Ammon's horn (tissue), 1 donor: ENCODE data around the gene GRM7.

Experiments used
- DNase-seq: peaks from one replicate; pipeline ENCODE4 v3.0.0-alpha.2; 2016; ENCODE audit warnings: low spot score

GRM7 gene

GRCh38 chr3:7581831-7582230 is 720.9 kb downstream of the GRM7 start:
- no peak for DNase-seq

GRCh38 chr3:7585052-7585451 is 724.1 kb downstream of the GRM7 start:
- DNase-seq, result no peak

- DNase-seq, result no peak
These were observed 727.3 kb downstream of the GRM7 start for GRCh38 chr3:7588236-7588635.

GRCh38 chr3:7589526-7589925 is 728.6 kb downstream of the GRM7 start:
- no peak for DNase-seq

DNA sequence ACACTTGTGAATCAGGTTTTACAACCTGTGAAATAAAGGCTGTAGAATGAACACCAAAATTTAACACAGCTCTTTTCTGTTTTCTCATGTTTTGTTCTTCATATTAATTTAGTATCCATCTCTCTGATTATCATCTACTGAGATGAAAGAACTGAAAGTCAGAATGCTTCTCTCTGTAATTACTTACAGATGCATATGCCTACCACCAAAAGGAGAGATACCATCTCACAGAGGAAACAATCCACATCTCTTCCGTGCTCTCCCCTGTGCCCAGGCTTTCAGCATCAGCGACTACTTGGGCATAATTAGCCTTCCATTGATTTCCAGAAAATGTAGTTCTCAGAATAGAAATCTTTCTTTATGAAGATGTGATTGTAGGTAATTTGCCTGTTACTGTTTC is 741.4 kb downstream of the GRM7 start:
- DNase-seq, result no peak

- no peak for DNase-seq
These were observed 746.2 kb downstream of the GRM7 start for GRCh38 chr3:7607083-7607482.

DNA sequence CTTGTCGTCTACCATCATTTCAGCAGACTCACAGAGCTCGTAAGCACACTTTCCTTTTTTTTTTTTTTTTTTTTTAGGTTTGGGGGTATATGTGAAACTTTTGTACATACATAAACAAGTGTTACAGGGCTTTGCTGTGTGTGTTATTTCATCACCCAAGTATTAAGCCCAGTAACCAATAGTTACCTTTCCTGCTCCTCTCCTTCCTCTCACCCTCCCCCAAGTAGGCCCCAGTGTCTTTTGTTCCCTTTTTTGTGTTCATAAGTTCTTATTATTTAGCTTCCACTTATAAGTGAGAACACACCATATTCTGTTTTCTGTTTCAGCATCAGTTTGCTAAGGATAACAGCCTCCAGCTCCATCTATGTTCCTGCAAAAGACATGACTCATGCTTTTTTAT is 746.8 kb downstream of the GRM7 start:
- no peak for DNase-seq

GRCh38 chr3:7610634-7611033 is 749.7 kb downstream of the GRM7 start:
- DNase-seq, result no peak

GRCh38 chr3:7615043-7615442 is 754.1 kb downstream of the GRM7 start:
- no peak for DNase-seq

- no peak for DNase-seq
These were observed 757.7 kb downstream of the GRM7 start for GRCh38 chr3:7618606-7619005.

- DNase-seq, result no peak
These were observed 759.5 kb downstream of the GRM7 start for GRCh38 chr3:7620401-7620800.

DNA sequence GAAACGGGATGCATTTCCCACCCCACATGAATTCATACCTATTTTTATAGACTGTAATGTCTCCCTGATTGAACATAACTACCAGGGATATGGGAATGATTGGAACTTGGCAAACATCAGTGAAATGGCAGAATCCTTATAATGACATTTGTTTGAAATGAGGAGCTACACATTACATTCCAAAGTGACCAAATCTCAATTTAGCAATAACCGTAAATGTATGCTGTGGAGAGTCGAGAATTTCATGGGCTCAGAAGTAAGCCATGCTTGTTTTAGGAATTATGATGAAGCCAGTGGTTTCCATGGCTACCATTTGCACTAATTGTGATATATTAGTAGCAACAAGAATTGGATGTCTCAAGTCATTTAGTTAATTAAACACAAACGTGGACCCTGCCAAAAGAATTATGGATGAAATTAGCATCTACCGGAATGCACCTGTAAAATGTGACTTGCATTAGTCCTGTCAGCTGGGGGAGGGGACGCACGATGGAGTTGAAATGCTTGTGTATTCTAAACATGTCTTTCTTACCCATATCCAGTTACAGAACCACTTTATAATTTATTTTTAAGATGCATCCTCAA is 760.2 kb downstream of the GRM7 start:
- no peak for DNase-seq

GRCh38 chr3:7621651-7622050 is 760.7 kb downstream of the GRM7 start:
- no peak for DNase-seq

DNA sequence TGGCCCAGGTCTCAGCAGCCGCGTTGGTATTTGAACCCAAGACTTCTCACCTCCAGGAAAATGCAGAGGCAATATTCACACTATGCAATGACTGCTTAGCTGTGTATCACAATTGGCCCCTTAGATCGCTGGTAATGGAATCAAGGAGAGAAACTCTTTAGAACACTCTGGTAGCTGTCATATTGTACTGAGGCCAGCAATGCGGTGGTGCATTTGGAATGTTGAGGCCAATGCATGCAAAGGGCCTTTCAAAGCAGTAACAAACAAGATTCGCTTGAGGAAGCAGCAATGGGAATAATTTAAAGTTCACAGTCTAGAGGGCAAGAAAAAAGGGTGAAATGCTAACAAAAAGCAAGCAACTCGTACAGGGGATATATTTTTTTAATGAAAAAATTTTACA is 764.1 kb downstream of the GRM7 start:
- DNase-seq, result no peak

- no peak for DNase-seq
These were observed 769.5 kb downstream of the GRM7 start for GRCh38 chr3:7630351-7630911.

DNA sequence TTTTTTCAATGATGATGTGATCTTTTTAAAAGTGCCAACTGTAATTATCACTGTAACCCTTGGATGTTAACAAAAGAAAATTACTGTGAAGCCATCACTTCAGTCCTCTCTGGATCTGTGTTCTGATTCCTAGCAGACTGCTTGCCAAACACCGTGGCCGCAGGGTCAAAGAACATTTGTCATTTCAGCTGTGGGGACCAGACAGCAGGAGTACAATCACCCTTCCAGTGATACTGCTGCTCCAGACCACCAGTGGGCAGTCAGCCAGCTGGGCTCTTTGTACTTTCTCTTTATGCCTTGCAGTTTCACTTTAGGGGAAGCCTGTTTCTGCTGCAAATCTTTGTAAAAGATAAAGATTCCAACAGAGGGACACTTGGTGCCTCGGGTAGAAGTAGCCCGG is 770.0 kb downstream of the GRM7 start:
- peak; percentile 35 for DNase-seq

GRCh38 chr3:7632305-7632704 is 771.4 kb downstream of the GRM7 start:
- DNase-seq, result no peak

DNA sequence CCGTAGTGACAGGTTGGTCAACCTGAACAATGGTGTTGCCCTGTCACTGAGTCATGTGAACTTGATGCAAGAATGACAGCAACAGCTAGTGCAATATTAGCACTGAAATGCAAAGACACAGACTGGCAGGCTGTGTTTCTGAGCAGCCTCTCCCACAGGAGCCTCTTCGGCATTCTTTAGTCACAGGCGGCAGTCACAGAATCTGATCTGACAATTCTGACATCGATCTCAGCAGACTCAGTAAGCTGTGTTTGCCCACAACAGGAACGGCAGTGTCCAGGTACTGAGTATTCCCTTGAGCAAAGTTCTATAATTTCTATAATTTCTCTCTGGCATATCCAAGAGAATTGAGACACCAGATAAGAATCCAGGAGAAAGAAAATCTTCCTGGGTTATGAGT is 776.8 kb downstream of the GRM7 start:
- DNase-seq, result no peak

- no peak for DNase-seq
These were observed 777.2 kb downstream of the GRM7 start for GRCh38 chr3:7638103-7638502.

DNA sequence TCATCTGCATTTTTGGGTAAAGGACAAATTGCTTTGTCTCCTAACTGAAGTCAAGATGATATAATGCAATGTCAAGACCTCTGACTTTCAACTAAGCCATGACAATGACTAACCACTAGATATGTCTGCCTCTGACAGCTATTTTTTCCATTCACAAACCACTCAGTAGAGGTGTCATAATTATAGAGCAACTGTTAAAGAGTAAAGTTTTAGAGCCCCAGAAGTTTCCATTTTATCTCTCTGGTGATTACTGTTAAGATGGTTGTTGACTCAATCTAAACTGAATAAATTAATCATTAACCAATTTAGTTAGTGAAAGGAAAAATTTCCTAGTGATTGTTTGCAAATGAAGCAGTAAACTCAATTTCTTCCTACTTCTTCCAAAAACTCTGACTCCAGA is 779.9 kb downstream of the GRM7 start:
- no peak for DNase-seq

DNA sequence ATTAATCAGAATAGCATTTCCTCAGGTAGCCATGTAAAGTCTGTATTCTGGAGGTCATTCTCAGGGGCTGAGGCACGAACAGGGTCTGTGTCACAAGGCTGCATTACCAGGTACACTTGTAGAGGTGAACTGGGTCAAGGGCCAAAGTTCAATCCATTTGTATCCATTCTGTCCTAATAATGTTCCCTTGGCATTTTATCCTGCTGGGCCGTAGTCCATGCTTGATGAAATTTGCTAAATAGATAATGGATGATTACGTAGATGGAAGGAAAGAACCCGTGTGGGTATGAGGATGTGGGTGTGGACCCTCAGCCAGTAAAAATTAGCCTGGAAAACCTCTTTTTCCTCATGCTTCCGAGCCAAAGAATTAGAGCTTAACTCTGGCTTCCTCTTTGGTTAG is 785.9 kb downstream of the GRM7 start:
- no peak for DNase-seq

DNA sequence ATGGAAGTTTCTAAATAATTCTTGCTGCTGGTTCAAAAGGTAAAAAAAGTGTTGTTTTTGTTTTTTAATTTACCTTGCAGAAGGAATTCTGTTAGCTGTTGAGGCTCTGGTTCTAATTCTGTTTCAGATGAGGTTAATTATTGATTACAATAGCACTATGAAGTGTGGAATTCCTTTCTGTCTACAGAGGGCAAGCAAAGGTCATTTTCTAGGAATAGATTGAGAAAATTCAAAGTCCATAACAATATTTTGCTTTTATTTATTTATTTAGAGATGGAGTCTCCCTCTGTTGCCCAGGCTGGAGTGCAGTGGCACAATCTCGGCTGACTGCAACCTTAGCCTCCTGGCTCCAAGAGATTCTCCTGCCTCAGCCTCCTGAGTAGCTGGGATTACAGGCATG is 789.6 kb downstream of the GRM7 start:
- no peak for DNase-seq

GRCh38 chr3:7651274-7651673 is 790.4 kb downstream of the GRM7 start:
- DNase-seq, result peak; percentile 21
